ENCODE data around the gene ADGRB3.
"Not testable (repeated sequence)": the region's sequence is repeated elsewhere in the genome, so short reads cannot be mapped to it uniquely, and the experiment has no call there.

ADGRB3 gene

GRCh38 chr6:68774843-68775242, 139.8 kb downstream of the ADGRB3 start:
- no peak overlapping the region for H3K27ac ChIP-seq
- DNase-seq (ENCODE audit: low read depth, low spot score): no peak

GRCh38 chr6:68776354-68776753, 141.3 kb downstream of the ADGRB3 start:
- no peak for DNase-seq (ENCODE audit: low read depth, low spot score)
- H3K27ac ChIP-seq: no peak overlapping the region

- no peak overlapping the region for H3K27ac ChIP-seq
- no peak for DNase-seq (ENCODE audit: low read depth, low spot score)
Observed at GRCh38 chr6:68777956-68778355, 142.9 kb downstream of the ADGRB3 start.

- DNase-seq (ENCODE audit: low read depth, low spot score): no peak
- no peak overlapping the region for H3K27ac ChIP-seq
Observed at GRCh38 chr6:68778356-68779020, 143.4 kb downstream of the ADGRB3 start.

GRCh38 chr6:68779366-68779765, 144.3 kb downstream of the ADGRB3 start:
- no peak for DNase-seq (ENCODE audit: low read depth, low spot score)
- no peak overlapping the region for H3K27ac ChIP-seq

DNA sequence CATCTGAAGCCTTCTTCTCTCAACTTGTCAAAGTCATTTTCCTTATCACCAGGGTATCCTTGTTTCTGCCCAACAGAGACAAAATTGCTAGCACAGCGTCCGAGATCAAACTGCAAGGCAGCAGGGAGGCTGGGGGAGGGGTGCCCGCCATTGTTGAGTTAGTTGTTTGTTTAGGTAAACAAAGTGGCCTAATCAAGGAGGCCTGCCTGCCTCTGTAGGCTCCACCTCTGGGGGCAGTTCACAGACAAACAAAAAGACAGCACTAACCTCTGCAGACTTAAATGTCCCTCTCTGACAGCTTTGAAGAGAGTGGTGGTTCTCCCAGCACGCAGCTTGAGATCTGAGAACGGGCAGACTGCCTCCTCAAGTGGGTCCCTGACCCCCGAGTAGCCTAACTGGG, 155.0 kb downstream of the ADGRB3 start:
- not testable (repeated sequence) for H3K27ac ChIP-seq

DNA sequence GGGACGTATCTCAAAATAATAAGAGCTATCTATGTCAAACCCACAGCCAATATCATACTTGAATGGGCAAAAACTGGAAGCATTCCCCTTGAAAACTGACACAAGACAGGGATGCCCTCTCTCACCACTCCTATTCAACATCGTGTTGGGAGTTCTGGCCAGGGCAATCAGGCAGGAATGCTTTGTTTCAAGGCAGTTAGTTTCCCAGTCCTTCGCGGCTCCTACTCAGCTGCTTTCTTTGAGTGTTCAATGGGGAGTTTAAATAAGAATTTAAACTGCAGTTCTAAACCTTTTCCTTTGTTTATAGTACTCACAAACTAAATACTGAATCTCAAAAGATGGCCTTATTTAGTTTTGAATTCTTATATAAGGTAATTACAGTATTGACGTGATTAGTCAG, 179.9 kb downstream of the ADGRB3 start:
- not testable (repeated sequence) for H3K27ac ChIP-seq; DNase-seq (ENCODE audit: low read depth, low spot score)

More for the DNA sequence above, 155.0 kb downstream of the ADGRB3 start:
- DNase-seq (ENCODE audit: low read depth, low spot score): not testable (repeated sequence)

GRCh38 chr6:68826501-68826900, 191.4 kb downstream of the ADGRB3 start:
- H3K27ac ChIP-seq: no peak overlapping the region

DNA sequence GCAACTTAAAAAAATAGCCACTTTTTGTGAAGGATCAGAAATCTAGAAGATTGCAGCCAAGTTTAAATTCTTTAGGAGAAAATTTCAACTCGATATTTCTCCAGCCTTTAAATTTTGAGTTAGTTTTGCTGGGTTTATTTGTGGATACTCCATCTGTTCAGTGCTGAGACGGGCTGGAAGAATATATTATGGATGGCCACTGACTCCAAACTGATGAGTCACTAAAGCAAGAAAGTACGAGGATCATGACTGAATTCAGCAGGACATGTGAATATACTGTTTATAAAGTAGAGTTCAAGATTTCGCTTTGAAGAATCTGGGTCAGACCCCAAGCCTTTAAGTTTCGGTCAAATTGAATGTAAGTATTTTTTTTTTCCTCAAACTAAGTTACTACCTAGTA, 199.5 kb downstream of the ADGRB3 start:
- H3K27ac ChIP-seq: no peak overlapping the region
- no peak for DNase-seq (ENCODE audit: low read depth, low spot score)

More at GRCh38 chr6:68826501-68826900, 191.4 kb downstream of the ADGRB3 start:
- no peak for DNase-seq (ENCODE audit: low read depth, low spot score)

- no peak for DNase-seq (ENCODE audit: low read depth, low spot score)
- no peak overlapping the region for H3K27ac ChIP-seq
Observed at GRCh38 chr6:68838571-68838970, 203.5 kb downstream of the ADGRB3 start.

DNA sequence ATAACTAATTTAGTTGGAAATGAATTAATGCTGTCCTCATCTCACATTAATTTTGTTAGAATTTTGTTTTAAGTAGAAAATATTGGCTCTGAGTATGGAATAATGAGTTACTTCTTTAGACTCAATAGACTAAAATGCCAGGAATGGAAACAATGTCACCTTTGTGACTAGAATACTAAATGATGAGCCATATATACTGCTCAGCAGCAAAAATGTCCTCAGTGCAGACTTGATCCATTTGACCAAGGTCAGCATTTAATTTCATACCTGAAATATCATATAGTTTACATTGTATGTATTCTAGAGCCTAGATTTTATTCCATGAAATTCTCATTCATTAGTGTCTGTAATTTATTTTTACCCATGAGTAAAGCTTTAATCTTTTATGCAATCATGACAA, 217.7 kb downstream of the ADGRB3 start:
- no peak for DNase-seq (ENCODE audit: low read depth, low spot score)
- H3K27ac ChIP-seq: no peak overlapping the region

DNA sequence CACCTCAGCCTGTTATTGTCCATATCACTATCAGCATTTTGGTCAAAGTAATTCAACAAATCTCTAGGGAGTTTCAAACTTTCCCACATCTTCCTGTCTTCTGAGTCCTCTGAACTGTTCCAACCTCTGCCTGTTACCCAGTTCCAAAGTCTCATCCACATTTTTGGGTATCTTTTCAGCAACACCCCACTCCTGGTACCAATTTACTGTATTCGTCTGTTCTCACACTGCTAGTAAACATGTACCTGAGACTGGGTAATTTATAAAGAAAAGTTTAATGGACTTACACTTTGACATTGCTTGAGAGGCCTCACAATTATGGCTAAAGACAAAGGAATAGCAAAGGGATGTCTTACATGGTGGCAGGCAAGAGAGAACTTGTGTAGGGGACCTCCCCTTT, 224.2 kb downstream of the ADGRB3 start:
- no peak overlapping the region for H3K27ac ChIP-seq
- no peak for DNase-seq (ENCODE audit: low read depth, low spot score)

DNA sequence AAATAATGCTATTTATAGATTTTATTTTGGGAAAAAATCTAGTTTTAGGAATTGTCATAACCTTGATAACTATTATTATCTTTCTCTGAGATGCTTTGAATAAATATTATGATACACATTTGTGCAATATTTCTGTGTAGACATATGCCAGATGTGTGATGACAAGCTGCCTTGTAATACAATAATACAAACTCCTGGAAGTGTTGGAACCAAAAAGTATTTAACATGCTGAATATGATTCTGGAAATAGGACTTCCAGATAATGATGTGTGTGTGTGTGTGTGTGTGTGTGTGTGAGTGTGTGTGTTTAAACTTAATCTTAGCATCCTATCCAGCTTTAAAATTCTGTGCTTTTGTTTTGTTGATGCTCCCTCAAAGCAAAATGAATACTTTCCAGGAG, 233.6 kb downstream of the ADGRB3 start:
- no peak overlapping the region for H3K27ac ChIP-seq
- DNase-seq (ENCODE audit: low read depth, low spot score): no peak

DNA sequence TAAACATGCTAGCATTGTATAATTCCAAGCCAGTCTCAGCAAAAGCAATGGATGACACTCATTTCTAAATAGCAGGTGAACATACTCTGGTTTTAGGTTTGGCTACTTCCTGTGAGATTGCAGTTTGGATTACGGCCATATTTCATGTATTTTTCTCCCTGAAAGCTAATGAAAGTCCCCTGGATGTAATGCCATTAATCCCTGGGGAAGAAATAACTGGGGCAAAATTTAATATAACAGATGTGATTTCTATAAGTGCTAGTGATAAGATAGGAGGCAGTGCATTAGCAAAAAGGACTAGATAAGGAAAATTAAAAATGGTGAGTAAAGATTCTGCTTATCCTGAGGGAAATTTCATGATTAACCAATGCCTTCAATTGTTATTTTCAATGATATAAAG, 238.2 kb downstream of the ADGRB3 start:
- no peak for DNase-seq (ENCODE audit: low read depth, low spot score)
- no peak overlapping the region for H3K27ac ChIP-seq

- no peak for DNase-seq (ENCODE audit: low read depth, low spot score)
- H3K27ac ChIP-seq: no peak overlapping the region
Observed at GRCh38 chr6:68874747-68875146, 239.7 kb downstream of the ADGRB3 start.

DNA sequence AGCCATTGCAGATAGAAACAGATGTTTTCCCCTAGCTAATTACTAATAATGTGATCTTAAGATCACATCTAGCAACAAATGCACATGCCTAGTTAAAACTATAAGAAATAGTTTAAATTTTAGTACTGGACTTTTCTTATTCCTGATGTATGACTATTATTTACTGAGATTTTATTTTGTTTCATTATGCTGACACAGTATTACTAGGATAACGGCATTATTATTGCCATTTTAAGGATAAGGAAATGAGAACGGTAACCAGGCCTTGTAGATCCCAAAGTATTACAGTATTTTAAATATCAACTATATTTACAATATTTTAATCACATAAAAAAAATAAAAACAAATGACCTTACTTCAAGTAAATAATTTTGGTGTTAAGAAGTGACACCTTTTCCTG, 240.3 kb downstream of the ADGRB3 start:
- no peak for DNase-seq (ENCODE audit: low read depth, low spot score)
- H3K27ac ChIP-seq: no peak overlapping the region

- no peak for DNase-seq (ENCODE audit: low read depth, low spot score)
- H3K27ac ChIP-seq: no peak overlapping the region
Observed at GRCh38 chr6:68876792-68877493, 241.9 kb downstream of the ADGRB3 start.

- DNase-seq (ENCODE audit: low read depth, low spot score): no peak
- no peak overlapping the region for H3K27ac ChIP-seq
Observed at GRCh38 chr6:68880050-68880813, 245.2 kb downstream of the ADGRB3 start.

DNA sequence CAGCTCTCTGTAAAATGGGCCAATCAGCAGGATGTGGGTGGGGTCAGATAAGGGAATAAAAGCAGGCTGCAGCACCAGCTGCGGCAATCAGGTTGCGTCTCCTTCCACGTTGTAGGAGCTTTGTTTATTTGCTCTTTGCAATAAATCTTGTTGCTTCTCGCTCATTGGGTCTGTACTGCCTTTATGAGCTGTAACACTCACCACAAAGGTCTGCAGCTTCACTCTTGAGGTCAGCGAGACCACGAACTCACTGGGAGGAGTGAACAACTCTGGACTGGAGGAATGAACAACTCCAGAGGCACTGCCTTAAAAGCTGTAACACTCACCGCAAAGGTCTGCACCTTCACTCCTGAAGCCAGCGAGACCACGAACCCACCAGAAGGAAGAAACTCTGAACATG, 248.2 kb downstream of the ADGRB3 start:
- not testable (repeated sequence) for DNase-seq (ENCODE audit: low read depth, low spot score)

DNA sequence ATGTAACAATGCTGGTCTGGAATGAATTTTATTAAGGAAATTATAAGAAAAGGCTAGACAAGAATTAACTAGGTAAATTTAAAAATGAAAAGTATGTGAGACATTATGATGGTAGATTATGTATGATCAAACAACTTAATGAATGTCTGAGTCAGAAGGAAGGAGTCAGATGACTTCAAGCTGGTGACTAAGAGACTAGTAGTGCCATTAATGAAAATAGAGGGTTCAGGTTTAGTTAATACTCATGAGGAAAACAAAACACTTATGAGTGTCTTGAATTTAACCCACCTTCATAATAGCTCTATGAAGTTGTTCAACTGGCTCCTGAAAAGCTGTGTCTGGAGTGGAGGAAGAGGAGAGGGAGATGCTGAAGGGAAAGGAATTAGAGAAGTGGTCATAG, 256.3 kb downstream of the ADGRB3 start:
- no peak for DNase-seq (ENCODE audit: low read depth, low spot score)
- no peak overlapping the region for H3K27ac ChIP-seq

More for the DNA sequence above, 248.2 kb downstream of the ADGRB3 start:
- H3K27ac ChIP-seq: not testable (repeated sequence)

- DNase-seq (ENCODE audit: low read depth, low spot score): no peak
- H3K27ac ChIP-seq: no peak overlapping the region
Observed at GRCh38 chr6:68892452-68892851, 257.4 kb downstream of the ADGRB3 start.

All from epithelial cell of prostate (primary cell).